Caco-2 (cell line): Measurements from ENCODE around the gene SPECC1L. TPM values are rescaled to one million over a fixed set of nuclear protein-coding genes. Genes with fewer than 3 reads are reported as not detected.
"Not testable (repeated sequence)": the region's sequence is repeated elsewhere in the genome, so short reads cannot be mapped to it uniquely, and the experiment has no call there.

ENCODE experiments used
- BruUV-seq: library from RNA; stranded (reverse); fragments of 400-500 nt; replicated peaks from 2 replicates; lab custom pipeline; 2021; lab: Mats Ljungman, UMichigan
- CTCF ChIA-PET: fragments of 300-600 bp; sonication (Branson Sonifier 250); formaldehyde crosslinking; loops from one replicate; lab custom pipeline; 2022; ENCODE audit warnings: antibody characterized with exemption; lab: Charles Lee
- POLR2A ChIA-PET: fragments of 300-600 bp; sonication (Branson Sonifier 250); formaldehyde crosslinking; loops from one replicate; lab custom pipeline; 2022; ENCODE audit warnings: antibody characterized with exemption; lab: Charles Lee
- DNase-seq, 2 experiments: peaks; one replicate each; pipeline versions ENCODE4 v3.0.0 to v3.0.0-alpha.2; 2020 to 2022
- H3K27me3 ChIP-seq: replicated peaks from 2 replicates; pipeline ENCODE4 v1.6.0; 2011; ENCODE audit warnings: low read length; ENCODE audit not compliant: control insufficient read depth, insufficient read depth
- H3K36me3 ChIP-seq: 2 replicates; pipeline ENCODE4 v1.5.1; 2011; ENCODE audit warnings: low read length; ENCODE audit not compliant: control insufficient read depth, insufficient read depth
- H3K4me1 ChIP-seq: fragments of 250-450 bp; sonication (Bioruptor Pico); 2 replicates; pipeline ENCODE4 v1.5.1; 2020; ENCODE audit warnings: mild to moderate bottlenecking
- H3K4me3 ChIP-seq: 2 replicates; pipeline ENCODE4 v1.5.1; 2011; ENCODE audit warnings: low read depth, mild to moderate bottlenecking, control low read depth, low read length
- H3K9me3 ChIP-seq: fragments of 250-450 bp; sonication (Bioruptor Pico); 2 replicates; pipeline ENCODE4 v1.5.1; 2020; ENCODE audit warnings: mild to moderate bottlenecking, moderate library complexity
- H3K27ac Mint-ChIP-seq: one replicate; pipeline ENCODE4 v1.8.0; 2022; ENCODE audit warnings: mixed read lengths; ENCODE audit not compliant: unreplicated experiment
- H3K27me3 Mint-ChIP-seq: one replicate; pipeline ENCODE4 v1.8.0; 2022; ENCODE audit warnings: mixed read lengths; ENCODE audit not compliant: insufficient read depth, unreplicated experiment
- H3K36me3 Mint-ChIP-seq: one replicate; pipeline ENCODE4 v1.8.0; 2022; ENCODE audit warnings: mild to moderate bottlenecking, mixed read lengths; ENCODE audit not compliant: insufficient read depth, unreplicated experiment
- H3K4me1 Mint-ChIP-seq: one replicate; pipeline ENCODE4 v1.8.0; 2022; ENCODE audit warnings: low read depth, mixed read lengths; ENCODE audit not compliant: unreplicated experiment
- H3K4me3 Mint-ChIP-seq: one replicate; pipeline ENCODE4 v1.8.0; 2022; ENCODE audit warnings: mild to moderate bottlenecking, moderate library complexity, mixed read lengths; ENCODE audit not compliant: unreplicated experiment
- H3K9me3 Mint-ChIP-seq: one replicate; pipeline ENCODE4 v1.8.0; 2022; ENCODE audit warnings: mixed read lengths; ENCODE audit not compliant: unreplicated experiment
- intact Hi-C: fragments of 100-400 bp; cut with micrococcal nuclease; formaldehyde crosslinking; loops from one replicate; pipeline ENCODE4 v1.10.0; 2022; ENCODE audit not compliant: unreplicated experiment
- total RNA-seq: library from RNA; stranded (reverse); gene quantifications from 2 replicates; pipeline ENCODE4 v1.2.3, GENCODE V29; 2022
- TF ChIP-seq, protein P1 (sequence below), 2 experiments: fragments of 200-600 bp in 1 of 2; IDR thresholded peaks; 1 replicate in 1 of 2; 2 replicates in 1 of 2; pipeline versions ENCODE4 v1.5.1 to v1.8.0; 2011 to 2022; ENCODE audit warnings: antibody characterized with exemption in 1 of 2, control low read depth in 1 of 2, inconsistent platforms in 1 of 2, low read depth in 1 of 2, low read length in 1 of 2, mild to moderate bottlenecking in 1 of 2, moderate library complexity in 1 of 2; ENCODE audit not compliant: insufficient read depth in 1 of 2, severe bottlenecking in 1 of 2, unreplicated experiment in 1 of 2

SPECC1L gene
- total RNA-seq, 1 experiment from 2014 or later: 72.8 TPM

DNA sequence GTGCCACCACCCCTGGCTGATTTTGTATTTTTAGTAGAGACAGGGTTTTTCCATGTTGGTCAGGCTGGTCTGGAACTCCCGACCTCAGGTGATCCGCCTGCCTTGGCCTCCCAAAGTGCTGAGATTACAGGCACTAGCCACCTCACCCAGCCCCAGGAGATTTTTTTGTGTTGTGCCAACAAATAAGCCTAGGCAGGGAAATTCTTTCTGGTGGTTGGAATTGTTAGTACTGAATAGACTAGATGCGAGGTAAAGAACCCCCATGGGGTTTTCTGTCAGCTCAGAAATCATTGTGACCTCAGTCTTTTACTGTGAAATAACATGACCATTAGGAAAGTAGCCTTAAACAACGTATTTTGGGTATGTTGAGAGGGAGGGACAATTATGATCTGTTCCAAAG lies 3.3 kb downstream of the SPECC1L start:
- H3K36me3 ChIP-seq, H3K9me3 ChIP-seq, H3K4me3 ChIP-seq, H3K9me3 Mint-ChIP-seq, intact Hi-C loops, H3K27me3 ChIP-seq, CTCF ChIA-PET, BruUV-seq, H3K27ac Mint-ChIP-seq, H3K4me1 Mint-ChIP-seq, POLR2A ChIA-PET, DNase-seq, H3K4me1 ChIP-seq, H3K4me3 Mint-ChIP-seq, H3K27me3 Mint-ChIP-seq: not testable (repeated sequence)
- H3K36me3 Mint-ChIP-seq: peaks cover 20% of the 10 kb centered on the region

DNA sequence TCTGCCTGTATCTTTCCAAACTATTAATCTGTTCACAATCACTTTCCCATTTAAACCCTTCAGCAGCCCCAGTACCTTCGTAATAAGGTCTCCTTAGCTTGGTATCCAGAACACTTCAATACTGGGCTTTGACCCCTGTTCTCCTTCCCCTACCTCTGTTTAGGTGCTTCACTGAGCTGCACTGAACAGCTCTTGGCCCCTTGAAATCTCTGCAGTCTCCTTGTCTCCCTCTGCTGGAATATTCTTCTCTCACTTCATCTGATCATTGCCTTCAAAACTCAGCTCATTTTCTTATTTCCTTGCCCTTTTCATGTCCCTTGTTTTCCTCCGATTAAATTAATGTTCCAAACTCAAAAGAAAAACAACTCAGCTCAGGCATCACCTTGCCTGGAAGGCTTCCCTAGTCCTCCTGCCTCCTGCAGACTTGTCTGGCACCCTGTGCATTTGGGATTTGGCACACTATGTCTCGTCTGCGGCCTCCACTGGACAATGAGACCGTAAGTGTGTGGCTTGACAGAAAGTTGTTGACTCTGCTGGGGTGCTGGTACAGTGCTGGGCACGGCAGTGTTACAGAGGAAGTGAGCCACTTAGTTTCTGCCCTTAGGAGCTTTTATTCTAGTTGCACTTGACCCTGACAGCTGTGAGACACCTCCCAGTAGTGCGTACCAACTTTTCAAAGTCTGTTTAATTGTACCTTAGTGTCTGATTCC lies 4.2 kb downstream of the SPECC1L start:
- H3K27me3 ChIP-seq, H3K27me3 Mint-ChIP-seq, H3K9me3 Mint-ChIP-seq, H3K4me3 Mint-ChIP-seq, H3K36me3 ChIP-seq, CTCF ChIA-PET, BruUV-seq, intact Hi-C loops, H3K4me3 ChIP-seq, H3K4me1 Mint-ChIP-seq, DNase-seq, H3K9me3 ChIP-seq, H3K4me1 ChIP-seq, H3K27ac Mint-ChIP-seq: not testable (repeated sequence)
- peaks cover 20% of the 10 kb centered on the region for H3K36me3 Mint-ChIP-seq
- POLR2A ChIA-PET: interaction anchor here (0.5 kb wide), 1 partner anchor 68 kb away, joined by 3 read pairs; no protein-coding TSS in a partner anchor
- TF ChIP-seq, protein P1, sequence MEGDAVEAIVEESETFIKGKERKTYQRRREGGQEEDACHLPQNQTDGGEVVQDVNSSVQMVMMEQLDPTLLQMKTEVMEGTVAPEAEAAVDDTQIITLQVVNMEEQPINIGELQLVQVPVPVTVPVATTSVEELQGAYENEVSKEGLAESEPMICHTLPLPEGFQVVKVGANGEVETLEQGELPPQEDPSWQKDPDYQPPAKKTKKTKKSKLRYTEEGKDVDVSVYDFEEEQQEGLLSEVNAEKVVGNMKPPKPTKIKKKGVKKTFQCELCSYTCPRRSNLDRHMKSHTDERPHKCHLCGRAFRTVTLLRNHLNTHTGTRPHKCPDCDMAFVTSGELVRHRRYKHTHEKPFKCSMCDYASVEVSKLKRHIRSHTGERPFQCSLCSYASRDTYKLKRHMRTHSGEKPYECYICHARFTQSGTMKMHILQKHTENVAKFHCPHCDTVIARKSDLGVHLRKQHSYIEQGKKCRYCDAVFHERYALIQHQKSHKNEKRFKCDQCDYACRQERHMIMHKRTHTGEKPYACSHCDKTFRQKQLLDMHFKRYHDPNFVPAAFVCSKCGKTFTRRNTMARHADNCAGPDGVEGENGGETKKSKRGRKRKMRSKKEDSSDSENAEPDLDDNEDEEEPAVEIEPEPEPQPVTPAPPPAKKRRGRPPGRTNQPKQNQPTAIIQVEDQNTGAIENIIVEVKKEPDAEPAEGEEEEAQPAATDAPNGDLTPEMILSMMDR (IDR thresholded peaks at IDR 0.05; ENCODE audit: insufficient read depth in 1 of 2, low read depth in 1 of 2, low read length in 1 of 2, severe bottlenecking in 1 of 2, unreplicated experiment in 1 of 2): peak in 1 of 2 experiments; percentile 25

- H3K27ac Mint-ChIP-seq, intact Hi-C loops, H3K4me3 Mint-ChIP-seq, H3K36me3 ChIP-seq, POLR2A ChIA-PET, H3K4me1 ChIP-seq, H3K9me3 ChIP-seq, DNase-seq, CTCF ChIA-PET, BruUV-seq, H3K9me3 Mint-ChIP-seq, H3K27me3 ChIP-seq, H3K27me3 Mint-ChIP-seq, H3K4me3 ChIP-seq: not testable (repeated sequence)
- peaks cover 22% of the 10 kb centered on the region for H3K36me3 Mint-ChIP-seq
- peaks cover 29% of the 10 kb centered on the region for H3K4me1 Mint-ChIP-seq
Observed at GRCh38 chr22:24280363-24280762, 9.7 kb downstream of the SPECC1L start.

DNA sequence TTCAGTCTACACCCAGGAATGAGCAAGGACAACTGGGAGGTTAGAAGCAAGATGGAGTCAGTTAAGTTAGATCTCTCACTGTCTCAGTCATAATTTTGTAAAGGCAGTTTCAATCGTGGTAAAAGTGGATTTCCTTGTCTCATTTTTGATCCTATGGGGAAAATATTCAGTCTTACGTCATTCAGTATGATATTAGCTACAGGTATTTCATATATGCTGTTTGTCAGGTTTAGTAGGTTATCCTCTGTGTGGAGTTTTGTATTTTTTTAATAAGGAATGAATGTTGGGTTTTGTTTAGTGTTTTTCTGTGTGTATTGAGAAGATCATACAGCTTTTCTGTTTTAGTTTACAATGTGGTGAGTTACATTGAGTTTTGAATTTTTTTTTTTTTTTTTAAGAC lies 11.8 kb downstream of the SPECC1L start:
- no peak overlapping the region for H3K27ac Mint-ChIP-seq
- CTCF ChIA-PET: no interaction called here
- no TSS peak for BruUV-seq
- Histone ChIP-seq H3K4me1 (0 out of 2 replicates have a peak, but pooled peaks cover 7% of the 10 kb centered on the region), H3K36me3 (no peaks in the 10 kb centered on the region), H3K4me3 (no peak overlapping the region), H3K9me3 (no peaks in the 10 kb centered on the region), H3K27me3 (no peaks in the 10 kb centered on the region)
- peaks cover 7% of the 10 kb centered on the region for H3K36me3 Mint-ChIP-seq
- POLR2A ChIA-PET: no interaction called here
- TF ChIP-seq, protein P1 (IDR thresholded peaks at IDR 0.05; ENCODE audit: insufficient read depth in 1 of 2, low read depth in 1 of 2, low read length in 1 of 2, severe bottlenecking in 1 of 2, unreplicated experiment in 1 of 2): no peak
- no peaks in the 10 kb centered on the region for H3K9me3 Mint-ChIP-seq
- H3K27me3 Mint-ChIP-seq: no peaks in the 10 kb centered on the region
- H3K4me3 Mint-ChIP-seq: no peak overlapping the region
- intact Hi-C loops: no loop called here
- peaks cover 29% of the 10 kb centered on the region for H3K4me1 Mint-ChIP-seq
- no peak for DNase-seq
